Activated gamma-delta T cell (primary cell): ENCODE measurements around the gene CCDC188.

Experiments
- DNase-seq: peaks from one replicate; lab custom pipeline; 2025; lab: John Stamatoyannopoulos, UW

Gene CCDC188

GRCh38 chr22:20118300-20119020, 32.4 kb downstream of the CCDC188 start:
- no peak for DNase-seq

- peak; percentile 48 for DNase-seq
Observed at GRCh38 chr22:20117633-20118299, 33.1 kb downstream of the CCDC188 start.

GRCh38 chr22:20116951-20117632, 33.8 kb downstream of the CCDC188 start, which contains the start of gene TRMT2A:
TRMT2A (minus strand) TSS chr22:20117226; CDS start chr22:20116906, 320 bp downstream.
- DNase-seq: peak; percentile 95

- DNase-seq: no peak
Observed at GRCh38 chr22:20116376-20116950, 34.4 kb downstream of the CCDC188 start.

GRCh38 chr22:20115691-20116375, 35.0 kb downstream of the CCDC188 start, which contains the start of gene RANBP1:
RANBP1 (plus strand) TSS chr22:20116104; CDS start chr22:20116185, 81 bp downstream.
- DNase-seq: no peak

- DNase-seq: no peak
Observed at GRCh38 chr22:20114506-20115475, 36.1 kb downstream of the CCDC188 start.

- DNase-seq: no peak
Observed at GRCh38 chr22:20113551-20114310, 37.1 kb downstream of the CCDC188 start.

- DNase-seq: no peak
Observed at GRCh38 chr22:20112623-20113511, 38.0 kb downstream of the CCDC188 start.

GRCh38 chr22:20111689-20112622, 38.9 kb downstream of the CCDC188 start:
- DNase-seq: no peak

GRCh38 chr22:20111045-20111688, 39.7 kb downstream of the CCDC188 start:
- DNase-seq: no peak

- DNase-seq: no peak
Observed at GRCh38 chr22:20110359-20110985, 40.4 kb downstream of the CCDC188 start.

GRCh38 chr22:20109411-20110358, 41.2 kb downstream of the CCDC188 start:
- DNase-seq: no peak

GRCh38 chr22:20108757-20109230, 42.1 kb downstream of the CCDC188 start:
- no peak for DNase-seq

GRCh38 chr22:20107951-20108756, 42.7 kb downstream of the CCDC188 start:
- DNase-seq: no peak
